GM19438 (cell line): ENCODE results near the gene MZB1.
"Not testable (repeated sequence)": the region's sequence is repeated elsewhere in the genome, so short reads cannot be mapped to it uniquely, and the experiment has no call there.

ENCODE experiments used
- ATAC-seq: cut with Tn5 transposase; IDR thresholded peaks from one replicate; pipeline ENCODE4 v1.9.1; 2021; ENCODE audit warnings: low read depth; ENCODE audit not compliant: unreplicated experiment

MZB1 gene

GRCh38 chr5:139392678-139393496 lies 3.2 kb upstream of the MZB1 start:
- peak; percentile 36 for ATAC-seq

GRCh38 chr5:139392324-139392677 lies 2.6 kb upstream of the MZB1 start:
- ATAC-seq, result no peak

GRCh38 chr5:139391570-139392323 lies 2.0 kb upstream of the MZB1 start:
- no peak for ATAC-seq

- ATAC-seq, result no peak
These were observed 1.2 kb upstream of the MZB1 start for GRCh38 chr5:139390639-139391569.

- no peak for ATAC-seq
These were observed 1.4 kb downstream of the MZB1 start for GRCh38 chr5:139388198-139388821.

GRCh38 chr5:139387611-139388197 lies 2.0 kb downstream of the MZB1 start:
- ATAC-seq, result no peak

- ATAC-seq, result not testable (repeated sequence)
These were observed 2.8 kb downstream of the MZB1 start for GRCh38 chr5:139386956-139387355.

- no peak for ATAC-seq
These were observed 3.7 kb downstream of the MZB1 start for GRCh38 chr5:139386050-139386438.

- ATAC-seq, result peak; percentile 25
These were observed 4.4 kb downstream of the MZB1 start for GRCh38 chr5:139385061-139386049.

- no peak for ATAC-seq
These were observed 5.1 kb downstream of the MZB1 start for GRCh38 chr5:139384591-139385051.

GRCh38 chr5:139383993-139384590 lies 5.6 kb downstream of the MZB1 start:
- ATAC-seq, result no peak

GRCh38 chr5:139383275-139383992 lies 6.3 kb downstream of the MZB1 start, which contains the start of gene SLC23A1:
Gene SLC23A1 (minus strand): TSS chr5:139383297. CDS start chr5:139383253, 44 bp downstream.
- ATAC-seq, result no peak

GRCh38 chr5:139382807-139383206 lies 6.9 kb downstream of the MZB1 start:
- ATAC-seq, result no peak

- no peak for ATAC-seq
These were observed 7.6 kb downstream of the MZB1 start for GRCh38 chr5:139381837-139382761.

GRCh38 chr5:139379626-139380449 lies 9.9 kb downstream of the MZB1 start:
- ATAC-seq, result no peak

GRCh38 chr5:139378941-139379361 lies 10.8 kb downstream of the MZB1 start:
- ATAC-seq, result no peak
